Thymus (tissue), 11 donors: ENCODE results near the gene TDO2. TPM values are rescaled to one million over a fixed set of nuclear protein-coding genes. Genes with fewer than 3 reads are reported as not detected.
"Not testable (repeated sequence)": the region's sequence is repeated elsewhere in the genome, so short reads cannot be mapped to it uniquely, and the experiment has no call there.

ENCODE experiments used
- DNase-seq, 9 donors: peaks; one replicate each; pipeline ENCODE4 v3.0.0-alpha.2; 2013; ENCODE audit warnings: low spot score in 9 of 9, low read depth in 6 of 9, missing footprints in 1 of 9
- H3K27ac ChIP-seq, 2 donors: one replicate each; pipeline ENCODE4 v1.5.1; 2013; ENCODE audit warnings: control low read depth in 1 of 2, low read depth in 1 of 2, low read length in 1 of 2, mild to moderate bottlenecking in 1 of 2, moderate library complexity in 1 of 2
- H3K27me3 ChIP-seq, 2 donors: one replicate each; pipeline ENCODE4 v1.5.1; 2013; ENCODE audit warnings: low read length in 1 of 2; ENCODE audit not compliant: control insufficient read depth in 2 of 2, insufficient read depth in 1 of 2
- H3K36me3 ChIP-seq, 2 donors: one replicate each; pipeline ENCODE4 v1.5.1; 2013; ENCODE audit warnings: low read length in 1 of 2, mild to moderate bottlenecking in 1 of 2, moderate library complexity in 1 of 2; ENCODE audit not compliant: control insufficient read depth in 2 of 2, insufficient read depth in 2 of 2
- H3K4me1 ChIP-seq, 2 donors: one replicate each; pipeline ENCODE4 v1.5.1; 2013; ENCODE audit warnings: low read length in 2 of 2; ENCODE audit not compliant: control insufficient read depth in 2 of 2, insufficient read depth in 2 of 2
- H3K4me3 ChIP-seq, 2 donors: one replicate each; pipeline ENCODE4 v1.5.1; 2013; ENCODE audit warnings: low read length in 2 of 2, control low read depth in 1 of 2, mild to moderate bottlenecking in 1 of 2
- H3K9me3 ChIP-seq, 2 donors: one replicate each; pipeline ENCODE4 v1.5.1; 2013; ENCODE audit warnings: low read length in 1 of 2, mild to moderate bottlenecking in 1 of 2; ENCODE audit not compliant: control insufficient read depth in 2 of 2, insufficient read depth in 1 of 2
- WGBS: extraction: QIAGEN DNeasy Blood & Tissue Kit; methylation state at CpG from one replicate; pipeline ENCODE4 v1.1.7; 2013; 5-methylcytosine and 5-hydroxymethylcytosine counted together
- polyA plus RNA-seq: library from polyadenylated mRNA; stranded (reverse); fragments of 200-250 nt; gene quantifications from one replicate; pipeline ENCODE4 v1.2.3, GENCODE V29; 2013
- total RNA-seq: library from RNA; stranded (reverse); fragments of 120-200 nt; gene quantifications from one replicate; pipeline ENCODE4 v1.2.4, GENCODE V29; 2013
- donor health status: healthy.

Gene TDO2
- total and polyA plus RNA-seq, 2 donors = 0.66 to 1.1 TPM

- no peak overlapping the region for H3K27ac ChIP-seq
- H3K27me3 ChIP-seq = no peaks in the 10 kb centered on the region
- WGBS = 89% methylated on average over 3 of the region's 3 CpGs
- H3K4me1 ChIP-seq = no peaks in the 10 kb centered on the region
- H3K4me3 ChIP-seq = no peak overlapping the region
- no peaks in the 10 kb centered on the region for H3K9me3 ChIP-seq
- DNase-seq = no peak
- no peaks in the 10 kb centered on the region for H3K36me3 ChIP-seq
Measured at GRCh38 chr4:155883895-155884294, 19.6 kb upstream of the TDO2 start.

GRCh38 chr4:155885666-155886065 is 17.8 kb upstream of the TDO2 start:
- DNase-seq = no peak
- H3K27ac ChIP-seq = no peak overlapping the region
- 75% methylated on average over 6 of the region's 6 CpGs for WGBS

DNA sequence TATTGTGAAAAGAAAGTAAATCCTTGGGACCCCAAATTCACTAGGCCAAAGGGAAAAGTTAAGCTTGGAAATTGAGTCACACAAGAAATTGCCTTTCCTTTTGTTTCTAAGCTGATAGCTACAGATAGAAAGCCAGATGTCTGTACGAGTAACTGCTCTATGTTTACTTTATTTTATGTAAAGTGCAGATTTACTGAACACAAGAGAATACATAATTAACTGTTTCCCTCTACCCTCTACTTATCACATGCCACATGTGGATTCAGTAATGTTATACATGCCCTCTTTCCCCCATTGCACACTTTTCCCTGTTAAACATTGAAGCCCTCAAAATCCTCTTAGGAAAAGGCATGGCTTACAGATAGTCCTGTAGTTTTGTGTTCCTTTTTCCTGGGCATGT is 16.5 kb upstream of the TDO2 start:
- H3K4me3 ChIP-seq = no peak overlapping the region
- no peaks in the 10 kb centered on the region for H3K4me1 ChIP-seq
- H3K36me3 ChIP-seq = no peaks in the 10 kb centered on the region
- H3K27ac ChIP-seq = no peak overlapping the region
- H3K9me3 ChIP-seq = no peaks in the 10 kb centered on the region
- no peaks in the 10 kb centered on the region for H3K27me3 ChIP-seq
- no peak for DNase-seq
- 97% methylated on average over 1 of the region's 1 CpG for WGBS

More at GRCh38 chr4:155885666-155886065, 17.8 kb upstream of the TDO2 start:
- H3K4me3 ChIP-seq = no peak overlapping the region
- H3K36me3 ChIP-seq = no peaks in the 10 kb centered on the region
- H3K9me3 ChIP-seq = no peaks in the 10 kb centered on the region
- H3K27me3 ChIP-seq = no peaks in the 10 kb centered on the region
- H3K4me1 ChIP-seq = no peaks in the 10 kb centered on the region

- no peak for DNase-seq
- WGBS = 62% methylated on average over 6 of the region's 6 CpGs
- H3K4me1 ChIP-seq = no peaks in the 10 kb centered on the region
- H3K4me3 ChIP-seq = no peak overlapping the region
- no peaks in the 10 kb centered on the region for H3K9me3 ChIP-seq
- H3K27me3 ChIP-seq = no peaks in the 10 kb centered on the region
- H3K36me3 ChIP-seq = no peaks in the 10 kb centered on the region
- H3K27ac ChIP-seq = no peak overlapping the region
Measured at GRCh38 chr4:155887847-155888570, 15.5 kb upstream of the TDO2 start.

- WGBS = 71% methylated on average over 5 of the region's 5 CpGs
- DNase-seq = no peak
- Histone ChIP-seq H3K27ac (no peak overlapping the region), H3K36me3 (no peaks in the 10 kb centered on the region), H3K9me3 (no peaks in the 10 kb centered on the region), H3K27me3 (no peaks in the 10 kb centered on the region), H3K4me1 (no peaks in the 10 kb centered on the region), H3K4me3 (no peak overlapping the region)
Measured at GRCh38 chr4:155889031-155889793, 14.3 kb upstream of the TDO2 start.

- Histone ChIP-seq H3K9me3 (no peaks in the 10 kb centered on the region), H3K27ac (no peak overlapping the region), H3K4me1 (no peaks in the 10 kb centered on the region), H3K4me3 (no peak overlapping the region), H3K27me3 (no peaks in the 10 kb centered on the region), H3K36me3 (no peaks in the 10 kb centered on the region)
- WGBS = 98% methylated on average over 2 of the region's 2 CpGs
- DNase-seq = no peak
Measured at GRCh38 chr4:155889946-155890345, 13.6 kb upstream of the TDO2 start.

- WGBS = 90% methylated on average over 3 of the region's 3 CpGs
- no peaks in the 10 kb centered on the region for H3K27me3 ChIP-seq
Measured at GRCh38 chr4:155891058-155891457, 12.4 kb upstream of the TDO2 start.

GRCh38 chr4:155898371-155898770 is 5.1 kb upstream of the TDO2 start:
- H3K4me3 ChIP-seq, H3K9me3 ChIP-seq, DNase-seq, H3K36me3 ChIP-seq, H3K4me1 ChIP-seq, H3K27me3 ChIP-seq, H3K27ac ChIP-seq: not testable (repeated sequence)
- WGBS = 87% methylated on average over 2 of the region's 2 CpGs

More at GRCh38 chr4:155891058-155891457, 12.4 kb upstream of the TDO2 start:
- Histone ChIP-seq H3K4me1 (no peaks in the 10 kb centered on the region), H3K27ac (no peak overlapping the region), H3K9me3 (no peaks in the 10 kb centered on the region), H3K4me3 (no peak overlapping the region), H3K36me3 (no peaks in the 10 kb centered on the region)
- no peak for DNase-seq

- no peak overlapping the region for H3K4me3 ChIP-seq
- no peak for DNase-seq
- H3K27me3 ChIP-seq = no peaks in the 10 kb centered on the region
- H3K36me3 ChIP-seq = no peaks in the 10 kb centered on the region
- WGBS = 51% methylated on average over 3 of the region's 3 CpGs
- H3K4me1 ChIP-seq = no peaks in the 10 kb centered on the region
- H3K27ac ChIP-seq = no peak overlapping the region
- H3K9me3 ChIP-seq = no peaks in the 10 kb centered on the region
Measured at GRCh38 chr4:155899891-155900290, 3.6 kb upstream of the TDO2 start.
